ENCODE data around the gene ZNF138. TPM values are rescaled to one million over a fixed set of nuclear protein-coding genes. Genes with fewer than 3 reads are reported as not detected.

The ZNF138 gene
- polyA plus RNA-seq, 1 donor from 2014 or later = 50.4 TPM

DNA sequence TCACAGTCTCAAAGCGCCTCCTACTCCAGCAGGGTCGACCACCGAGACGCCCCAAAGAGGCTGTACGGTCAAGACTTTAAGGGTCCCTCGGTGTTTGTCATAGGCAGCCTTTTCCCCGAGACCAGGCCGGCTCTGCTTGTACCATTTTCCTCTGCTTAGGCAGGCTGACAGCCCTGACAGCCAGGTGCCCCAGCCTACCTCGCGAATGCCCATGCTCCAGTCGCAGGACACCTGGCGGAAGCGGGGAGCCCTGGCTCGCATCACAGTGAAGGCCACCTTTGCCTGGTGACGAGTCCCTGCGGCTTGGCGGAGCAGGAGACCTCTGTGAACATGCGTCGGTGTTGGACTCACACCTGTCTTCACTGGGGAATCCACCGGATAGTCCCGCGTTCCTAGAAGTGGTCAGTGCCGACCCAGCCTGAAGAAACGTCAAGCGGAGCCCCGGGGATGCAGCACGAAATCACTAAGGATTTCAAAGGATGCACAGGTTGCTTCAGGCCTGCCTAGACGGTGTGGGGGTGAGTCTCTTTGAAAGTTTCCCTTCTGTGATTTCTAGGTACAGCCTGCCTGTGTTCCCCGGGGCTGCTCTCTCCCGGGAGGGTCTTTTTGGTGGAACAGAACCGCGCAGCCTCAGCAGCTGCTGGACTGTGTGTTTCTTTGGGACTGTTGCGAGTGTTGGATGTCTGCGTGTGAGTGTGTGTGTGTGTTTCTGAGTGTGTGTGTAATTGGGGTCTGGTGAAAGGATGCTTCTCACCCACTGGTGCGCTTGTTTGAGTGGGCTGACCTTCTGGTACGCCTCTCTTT lies 78.3 kb downstream of the ZNF138 start:
- Histone ChIP-seq H3K27me3 (ENCODE audit: insufficient read depth, low read depth, low read length) (no peaks in the 10 kb centered on the region), H3K9ac (ENCODE audit: low read length) (no peak overlapping the region), H3K4me2 (ENCODE audit: low read length) (no peak overlapping the region), H3K36me3 (ENCODE audit: insufficient read depth, low read length) (no peaks in the 10 kb centered on the region), H3F3A (ENCODE audit: insufficient read depth, low read length, poor library complexity, severe bottlenecking) (no peaks in the 10 kb centered on the region), H3K27ac (ENCODE audit: low read length) (no peak overlapping the region), H4K20me1 (ENCODE audit: insufficient read depth) (no peaks in the 10 kb centered on the region), H2AFZ (ENCODE audit: low read depth, low read length) (no peak overlapping the region), H3K4me3 (ENCODE audit: low read length) (no peak overlapping the region), H3K9me3 (ENCODE audit: low read length) (peaks cover 25% of the 10 kb centered on the region), H3K9me2 (ENCODE audit: insufficient read depth, low read length) (no peaks in the 10 kb centered on the region), H3K79me2 (replicated peaks; ENCODE audit: insufficient read depth, low read length) (no peaks in the 10 kb centered on the region)
- TF ChIP-seq EP300 (conservative IDR thresholded peaks at IDR 0.05; ENCODE audit: poor library complexity, severe bottlenecking) (no peak), SMC3 (conservative IDR thresholded peaks at IDR 0.05; ENCODE audit: poor library complexity) (no peak), RAD21 (conservative IDR thresholded peaks at IDR 0.05) (no peak), EZH2 (IDR thresholded peaks at IDR 0.05; ENCODE audit: borderline replicate concordance, insufficient read depth, low read length, poor library complexity, severe bottlenecking) (no peak), TAF1 (IDR thresholded peaks at IDR 0.05; ENCODE audit: low read depth) (no peak), POLR2AphosphoS5 (IDR thresholded peaks at IDR 0.05) (no peak)

DNA sequence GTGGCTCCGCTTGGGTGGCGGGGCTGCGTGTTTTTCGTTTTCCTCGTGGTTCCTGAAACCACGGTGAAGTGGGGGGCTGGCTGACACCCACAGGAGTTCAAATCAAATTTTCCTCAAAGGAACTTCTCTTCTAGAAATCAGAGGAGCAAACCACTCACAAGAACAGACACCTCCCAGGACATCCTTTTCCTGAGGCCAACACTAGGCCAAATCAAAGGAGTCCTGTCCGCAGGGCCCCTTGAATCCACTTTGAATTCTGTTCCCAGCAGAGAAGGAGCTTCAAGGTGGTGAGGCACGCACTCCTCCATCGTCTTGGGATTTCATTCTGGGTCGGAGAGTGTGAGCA lies 78.9 kb downstream of the ZNF138 start:
- H4K20me1 ChIP-seq (ENCODE audit: insufficient read depth) = no peaks in the 10 kb centered on the region
- no peak overlapping the region for H3K9ac ChIP-seq (ENCODE audit: low read length)
- H3K9me2 ChIP-seq (ENCODE audit: insufficient read depth, low read length) = no peaks in the 10 kb centered on the region
- H3K27me3 ChIP-seq (ENCODE audit: insufficient read depth, low read depth, low read length) = no peaks in the 10 kb centered on the region
- no peaks in the 10 kb centered on the region for H3K79me2 ChIP-seq (replicated peaks; ENCODE audit: insufficient read depth, low read length)
- no peak overlapping the region for H3K27ac ChIP-seq (ENCODE audit: low read length)
- no peak overlapping the region for H3K4me2 ChIP-seq (ENCODE audit: low read length)
- peaks cover 20% of the 10 kb centered on the region for H3K9me3 ChIP-seq (ENCODE audit: low read length)
- H3K36me3 ChIP-seq (ENCODE audit: insufficient read depth, low read length) = no peaks in the 10 kb centered on the region
- no peak overlapping the region for H3K4me3 ChIP-seq (ENCODE audit: low read length)
- H2AFZ ChIP-seq (ENCODE audit: low read depth, low read length) = no peak overlapping the region
- no peaks in the 10 kb centered on the region for H3F3A ChIP-seq (ENCODE audit: insufficient read depth, low read length, poor library complexity, severe bottlenecking)
- TF ChIP-seq POLR2AphosphoS5 (IDR thresholded peaks at IDR 0.05) (no peak), TAF1 (IDR thresholded peaks at IDR 0.05; ENCODE audit: low read depth) (no peak), MXI1 (conservative IDR thresholded peaks at IDR 0.05; ENCODE audit: poor library complexity, severe bottlenecking) (no peak), RAD21 (conservative IDR thresholded peaks at IDR 0.05) (no peak), SMC3 (conservative IDR thresholded peaks at IDR 0.05; ENCODE audit: poor library complexity) (no peak), EP300 (conservative IDR thresholded peaks at IDR 0.05; ENCODE audit: poor library complexity, severe bottlenecking) (no peak), EZH2 (IDR thresholded peaks at IDR 0.05; ENCODE audit: borderline replicate concordance, insufficient read depth, low read length, poor library complexity, severe bottlenecking) (no peak)
- TF ChIP-seq, protein P1, sequence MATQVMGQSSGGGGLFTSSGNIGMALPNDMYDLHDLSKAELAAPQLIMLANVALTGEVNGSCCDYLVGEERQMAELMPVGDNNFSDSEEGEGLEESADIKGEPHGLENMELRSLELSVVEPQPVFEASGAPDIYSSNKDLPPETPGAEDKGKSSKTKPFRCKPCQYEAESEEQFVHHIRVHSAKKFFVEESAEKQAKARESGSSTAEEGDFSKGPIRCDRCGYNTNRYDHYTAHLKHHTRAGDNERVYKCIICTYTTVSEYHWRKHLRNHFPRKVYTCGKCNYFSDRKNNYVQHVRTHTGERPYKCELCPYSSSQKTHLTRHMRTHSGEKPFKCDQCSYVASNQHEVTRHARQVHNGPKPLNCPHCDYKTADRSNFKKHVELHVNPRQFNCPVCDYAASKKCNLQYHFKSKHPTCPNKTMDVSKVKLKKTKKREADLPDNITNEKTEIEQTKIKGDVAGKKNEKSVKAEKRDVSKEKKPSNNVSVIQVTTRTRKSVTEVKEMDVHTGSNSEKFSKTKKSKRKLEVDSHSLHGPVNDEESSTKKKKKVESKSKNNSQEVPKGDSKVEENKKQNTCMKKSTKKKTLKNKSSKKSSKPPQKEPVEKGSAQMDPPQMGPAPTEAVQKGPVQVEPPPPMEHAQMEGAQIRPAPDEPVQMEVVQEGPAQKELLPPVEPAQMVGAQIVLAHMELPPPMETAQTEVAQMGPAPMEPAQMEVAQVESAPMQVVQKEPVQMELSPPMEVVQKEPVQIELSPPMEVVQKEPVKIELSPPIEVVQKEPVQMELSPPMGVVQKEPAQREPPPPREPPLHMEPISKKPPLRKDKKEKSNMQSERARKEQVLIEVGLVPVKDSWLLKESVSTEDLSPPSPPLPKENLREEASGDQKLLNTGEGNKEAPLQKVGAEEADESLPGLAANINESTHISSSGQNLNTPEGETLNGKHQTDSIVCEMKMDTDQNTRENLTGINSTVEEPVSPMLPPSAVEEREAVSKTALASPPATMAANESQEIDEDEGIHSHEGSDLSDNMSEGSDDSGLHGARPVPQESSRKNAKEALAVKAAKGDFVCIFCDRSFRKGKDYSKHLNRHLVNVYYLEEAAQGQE (IDR thresholded peaks at IDR 0.05; ENCODE audit: borderline replicate concordance) = no peak
- TF ChIP-seq, protein P2, sequence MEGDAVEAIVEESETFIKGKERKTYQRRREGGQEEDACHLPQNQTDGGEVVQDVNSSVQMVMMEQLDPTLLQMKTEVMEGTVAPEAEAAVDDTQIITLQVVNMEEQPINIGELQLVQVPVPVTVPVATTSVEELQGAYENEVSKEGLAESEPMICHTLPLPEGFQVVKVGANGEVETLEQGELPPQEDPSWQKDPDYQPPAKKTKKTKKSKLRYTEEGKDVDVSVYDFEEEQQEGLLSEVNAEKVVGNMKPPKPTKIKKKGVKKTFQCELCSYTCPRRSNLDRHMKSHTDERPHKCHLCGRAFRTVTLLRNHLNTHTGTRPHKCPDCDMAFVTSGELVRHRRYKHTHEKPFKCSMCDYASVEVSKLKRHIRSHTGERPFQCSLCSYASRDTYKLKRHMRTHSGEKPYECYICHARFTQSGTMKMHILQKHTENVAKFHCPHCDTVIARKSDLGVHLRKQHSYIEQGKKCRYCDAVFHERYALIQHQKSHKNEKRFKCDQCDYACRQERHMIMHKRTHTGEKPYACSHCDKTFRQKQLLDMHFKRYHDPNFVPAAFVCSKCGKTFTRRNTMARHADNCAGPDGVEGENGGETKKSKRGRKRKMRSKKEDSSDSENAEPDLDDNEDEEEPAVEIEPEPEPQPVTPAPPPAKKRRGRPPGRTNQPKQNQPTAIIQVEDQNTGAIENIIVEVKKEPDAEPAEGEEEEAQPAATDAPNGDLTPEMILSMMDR (IDR thresholded peaks at IDR 0.05; ENCODE audit: poor library complexity, severe bottlenecking) = no peak

All from neural cell (in vitro differentiated cells).